ENCODE results near the gene E2F6. TPM values are rescaled to one million over a fixed set of nuclear protein-coding genes. Genes with fewer than 3 reads are reported as not detected.
A peak's percentile ranks its signal among the peaks of the same experiment; 100 is the strongest.

The E2F6 gene
- total and polyA plus RNA-seq, 2 of the 13 experiments (the other 11 are each of a cell fraction or from before 2014, with no cell fraction given), result 27.3 to 36.0 TPM

DNA sequence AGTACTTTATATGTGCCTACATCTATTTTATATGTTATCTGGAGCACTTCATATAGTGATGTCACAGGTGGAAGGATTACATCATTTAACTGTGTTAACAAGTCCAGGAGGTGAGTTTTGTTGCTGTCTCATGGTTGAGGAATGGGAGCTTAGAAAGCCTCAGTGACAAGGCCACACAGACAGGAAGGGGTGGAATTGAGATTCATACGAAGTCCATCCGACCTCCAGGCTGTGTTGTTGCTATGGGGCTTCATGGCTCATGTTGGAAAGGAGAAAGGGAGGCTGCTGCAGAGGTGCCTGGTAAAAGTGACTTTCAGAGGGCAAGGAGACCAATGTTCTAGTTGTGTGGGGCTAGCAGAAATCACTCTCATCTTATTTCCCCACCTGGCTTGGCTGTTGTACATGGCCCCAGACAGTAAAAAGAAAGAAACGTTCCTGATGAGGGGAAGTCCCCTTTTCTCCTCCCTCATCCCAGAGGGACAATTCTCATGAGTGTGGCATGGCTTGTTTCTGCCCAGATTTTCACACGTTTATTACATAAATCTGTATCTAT lies 36.9 kb upstream of the E2F6 start (continued):
- TF ChIP-seq, protein P1, sequence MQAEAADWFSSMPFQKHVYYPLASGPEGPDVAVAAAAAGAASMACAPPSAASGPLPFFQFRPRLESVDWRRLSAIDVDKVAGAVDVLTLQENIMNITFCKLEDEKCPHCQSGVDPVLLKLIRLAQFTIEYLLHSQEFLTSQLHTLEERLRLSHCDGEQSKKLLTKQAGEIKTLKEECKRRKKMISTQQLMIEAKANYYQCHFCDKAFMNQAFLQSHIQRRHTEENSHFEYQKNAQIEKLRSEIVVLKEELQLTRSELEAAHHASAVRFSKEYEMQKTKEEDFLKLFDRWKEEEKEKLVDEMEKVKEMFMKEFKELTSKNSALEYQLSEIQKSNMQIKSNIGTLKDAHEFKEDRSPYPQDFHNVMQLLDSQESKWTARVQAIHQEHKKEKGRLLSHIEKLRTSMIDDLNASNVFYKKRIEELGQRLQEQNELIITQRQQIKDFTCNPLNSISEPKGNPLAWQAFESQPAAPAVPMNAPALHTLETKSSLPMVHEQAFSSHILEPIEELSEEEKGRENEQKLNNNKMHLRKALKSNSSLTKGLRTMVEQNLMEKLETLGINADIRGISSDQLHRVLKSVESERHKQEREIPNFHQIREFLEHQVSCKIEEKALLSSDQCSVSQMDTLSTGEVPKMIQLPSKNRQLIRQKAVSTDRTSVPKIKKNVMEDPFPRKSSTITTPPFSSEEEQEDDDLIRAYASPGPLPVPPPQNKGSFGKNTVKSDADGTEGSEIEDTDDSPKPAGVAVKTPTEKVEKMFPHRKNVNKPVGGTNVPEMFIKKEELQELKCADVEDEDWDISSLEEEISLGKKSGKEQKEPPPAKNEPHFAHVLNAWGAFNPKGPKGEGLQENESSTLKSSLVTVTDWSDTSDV (CRISPR knock-in tag; IDR thresholded peaks at IDR 0.05), result no peak
- TF ChIP-seq KLF6 (CRISPR knock-in tag; IDR thresholded peaks at IDR 0.05) (peak; percentile 70; the same call in 1 of the 2 replicates), ZBTB38 (CRISPR knock-in tag; IDR thresholded peaks at IDR 0.05) (0 out of 2 replicates have a peak, but pooled peaks have one; percentile 19), ZNF343 (CRISPR knock-in tag; IDR thresholded peaks at IDR 0.05) (0 out of 2 replicates have a peak, but pooled peaks have one; percentile 49), IRF2 (CRISPR knock-in tag; IDR thresholded peaks at IDR 0.05) (peak; percentile 80; the same call in 1 of the 2 replicates), CCAR2 (optimal IDR thresholded peaks at IDR 0.05; ENCODE audit: low read depth, low read length) (no peak), SOX13 (IDR thresholded peaks at IDR 0.05) (no peak), SOX13 (CRISPR knock-in tag; conservative IDR thresholded peaks at IDR 0.05 in 1 of 2, IDR thresholded peaks at IDR 0.05 in 1 of 2) (peak in 1 of 2 experiments; percentile 45; a peak in 1 of 4 replicates), ZNF674 (CRISPR knock-in tag; IDR thresholded peaks at IDR 0.05; ENCODE audit: low read depth) (0 out of 2 replicates have a peak, but pooled peaks have one; percentile 43), EP300 (IDR thresholded peaks at IDR 0.05; ENCODE audit: low read depth in 2 of 2, low read length in 2 of 2) (peak in 1 of 2 experiments; percentile 55; a peak in 1 of 4 replicates), EP300 (CRISPR knock-in tag; IDR thresholded peaks at IDR 0.05; ENCODE audit: borderline replicate concordance) (peak; percentile 59; the same call in 1 of the 2 replicates), TCF7 (IDR thresholded peaks at IDR 0.05; ENCODE audit: low read depth) (no peak), SOX5 (CRISPR knock-in tag; IDR thresholded peaks at IDR 0.05; ENCODE audit: borderline replicate concordance) (peak; percentile 44)
- TF ChIP-seq, protein P2, sequence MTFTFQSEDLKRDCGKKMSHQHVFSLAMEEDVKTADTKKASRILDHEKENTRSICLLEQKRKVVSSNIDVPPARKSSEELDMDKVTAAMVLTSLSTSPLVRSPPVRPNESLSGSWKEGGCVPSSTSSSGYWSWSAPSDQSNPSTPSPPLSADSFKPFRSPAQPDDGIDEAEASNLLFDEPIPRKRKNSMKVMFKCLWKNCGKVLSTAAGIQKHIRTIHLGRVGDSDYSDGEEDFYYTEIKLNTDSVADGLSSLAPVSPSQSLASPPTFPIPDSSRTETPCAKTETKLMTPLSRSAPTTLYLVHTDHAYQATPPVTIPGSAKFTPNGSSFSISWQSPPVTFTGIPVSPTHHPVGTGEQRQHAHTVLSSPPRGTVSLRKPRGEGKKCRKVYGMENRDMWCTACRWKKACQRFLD (CRISPR knock-in tag; IDR thresholded peaks at IDR 0.05; ENCODE audit: borderline replicate concordance), result no peak
- TF ChIP-seq, protein P3, sequence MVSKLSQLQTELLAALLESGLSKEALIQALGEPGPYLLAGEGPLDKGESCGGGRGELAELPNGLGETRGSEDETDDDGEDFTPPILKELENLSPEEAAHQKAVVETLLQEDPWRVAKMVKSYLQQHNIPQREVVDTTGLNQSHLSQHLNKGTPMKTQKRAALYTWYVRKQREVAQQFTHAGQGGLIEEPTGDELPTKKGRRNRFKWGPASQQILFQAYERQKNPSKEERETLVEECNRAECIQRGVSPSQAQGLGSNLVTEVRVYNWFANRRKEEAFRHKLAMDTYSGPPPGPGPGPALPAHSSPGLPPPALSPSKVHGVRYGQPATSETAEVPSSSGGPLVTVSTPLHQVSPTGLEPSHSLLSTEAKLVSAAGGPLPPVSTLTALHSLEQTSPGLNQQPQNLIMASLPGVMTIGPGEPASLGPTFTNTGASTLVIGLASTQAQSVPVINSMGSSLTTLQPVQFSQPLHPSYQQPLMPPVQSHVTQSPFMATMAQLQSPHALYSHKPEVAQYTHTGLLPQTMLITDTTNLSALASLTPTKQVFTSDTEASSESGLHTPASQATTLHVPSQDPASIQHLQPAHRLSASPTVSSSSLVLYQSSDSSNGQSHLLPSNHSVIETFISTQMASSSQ (IDR thresholded peaks at IDR 0.05; ENCODE audit: low read depth), result no peak; the same call in 1 of the 2 replicates
- TF ChIP-seq, protein P3 (CRISPR knock-in tag; IDR thresholded peaks at IDR 0.05; ENCODE audit: borderline replicate concordance), result 0 out of 2 replicates have a peak, but pooled peaks have one; percentile 31
- TF ChIP-seq, protein P4, sequence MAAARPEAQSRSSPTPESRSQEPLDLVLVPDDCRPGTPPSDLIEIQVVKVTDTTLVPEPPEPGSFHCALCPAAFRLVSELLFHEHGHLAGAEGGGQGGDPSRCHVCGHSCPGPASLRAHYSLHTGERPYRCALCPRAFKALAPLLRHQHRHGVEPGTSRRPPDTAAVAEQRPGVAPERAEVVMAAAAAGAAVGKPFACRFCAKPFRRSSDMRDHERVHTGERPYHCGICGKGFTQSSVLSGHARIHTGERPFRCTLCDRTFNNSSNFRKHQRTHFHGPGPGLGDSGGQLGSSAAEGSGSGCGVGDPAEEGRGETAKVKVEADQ (CRISPR knock-in tag; IDR thresholded peaks at IDR 0.05; ENCODE audit: borderline replicate concordance), result no peak
- TF ChIP-seq, protein P5, sequence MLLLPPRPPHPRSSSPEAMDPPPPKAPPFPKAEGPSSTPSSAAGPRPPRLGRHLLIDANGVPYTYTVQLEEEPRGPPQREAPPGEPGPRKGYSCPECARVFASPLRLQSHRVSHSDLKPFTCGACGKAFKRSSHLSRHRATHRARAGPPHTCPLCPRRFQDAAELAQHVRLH (CRISPR knock-in tag; IDR thresholded peaks at IDR 0.05; ENCODE audit: borderline replicate concordance, low read depth), result peak; percentile 50; the same call in 1 of the 2 replicates
- TF ChIP-seq, protein P6, sequence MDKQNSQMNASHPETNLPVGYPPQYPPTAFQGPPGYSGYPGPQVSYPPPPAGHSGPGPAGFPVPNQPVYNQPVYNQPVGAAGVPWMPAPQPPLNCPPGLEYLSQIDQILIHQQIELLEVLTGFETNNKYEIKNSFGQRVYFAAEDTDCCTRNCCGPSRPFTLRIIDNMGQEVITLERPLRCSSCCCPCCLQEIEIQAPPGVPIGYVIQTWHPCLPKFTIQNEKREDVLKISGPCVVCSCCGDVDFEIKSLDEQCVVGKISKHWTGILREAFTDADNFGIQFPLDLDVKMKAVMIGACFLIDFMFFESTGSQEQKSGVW (CRISPR knock-in tag; IDR thresholded peaks at IDR 0.05; ENCODE audit: borderline replicate concordance), result no peak

All from HepG2 (cell line).